Chondrocyte (in vitro differentiated cells): ENCODE results near the gene TMEM94. TPM values are rescaled to one million over a fixed set of nuclear protein-coding genes. Genes with fewer than 3 reads are reported as not detected.

ENCODE experiments used
- DNase-seq: peaks from one replicate; pipeline ENCODE4 v3.0.0; 2021; ENCODE audit warnings: mixed read lengths, low spot score
- H3K27ac Mint-ChIP-seq: one replicate; pipeline ENCODE4 v1.8.0; 2021; ENCODE audit warnings: mild to moderate bottlenecking, moderate library complexity, mixed read lengths; ENCODE audit not compliant: unreplicated experiment
- H3K27me3 Mint-ChIP-seq: 2 replicates; pipeline ENCODE4 v1.8.0; 2021; ENCODE audit warnings: low read depth, mixed read lengths
- H3K36me3 Mint-ChIP-seq: 2 replicates; pipeline ENCODE4 v1.8.0; 2021; ENCODE audit warnings: low read depth, mixed read lengths
- H3K4me1 Mint-ChIP-seq: 2 replicates; pipeline ENCODE4 v1.8.0; 2021; ENCODE audit warnings: low read depth, mild to moderate bottlenecking, mixed read lengths
- H3K4me3 Mint-ChIP-seq: one replicate; pipeline ENCODE4 v1.8.0; 2021; ENCODE audit warnings: mild to moderate bottlenecking, moderate library complexity, mixed read lengths; ENCODE audit not compliant: unreplicated experiment
- H3K9me3 Mint-ChIP-seq: 2 replicates; pipeline ENCODE4 v1.8.0; 2021; ENCODE audit warnings: low read depth, mixed read lengths
- total RNA-seq: library from RNA; stranded (reverse); gene quantifications from 3 replicates; pipeline ENCODE4 v1.2.1, GENCODE V29; 2021
- TF ChIP-seq, protein P1 (sequence below): fragments of 200-600 bp; sonication (generic); IDR thresholded peaks from 2 replicates; pipeline ENCODE4 v1.5.0; 2021; ENCODE audit warnings: antibody characterized with exemption, mild to moderate bottlenecking, moderate library complexity

Gene TMEM94
- total RNA-seq, 1 donor from 2014 or later, result 45.6 TPM

DNA sequence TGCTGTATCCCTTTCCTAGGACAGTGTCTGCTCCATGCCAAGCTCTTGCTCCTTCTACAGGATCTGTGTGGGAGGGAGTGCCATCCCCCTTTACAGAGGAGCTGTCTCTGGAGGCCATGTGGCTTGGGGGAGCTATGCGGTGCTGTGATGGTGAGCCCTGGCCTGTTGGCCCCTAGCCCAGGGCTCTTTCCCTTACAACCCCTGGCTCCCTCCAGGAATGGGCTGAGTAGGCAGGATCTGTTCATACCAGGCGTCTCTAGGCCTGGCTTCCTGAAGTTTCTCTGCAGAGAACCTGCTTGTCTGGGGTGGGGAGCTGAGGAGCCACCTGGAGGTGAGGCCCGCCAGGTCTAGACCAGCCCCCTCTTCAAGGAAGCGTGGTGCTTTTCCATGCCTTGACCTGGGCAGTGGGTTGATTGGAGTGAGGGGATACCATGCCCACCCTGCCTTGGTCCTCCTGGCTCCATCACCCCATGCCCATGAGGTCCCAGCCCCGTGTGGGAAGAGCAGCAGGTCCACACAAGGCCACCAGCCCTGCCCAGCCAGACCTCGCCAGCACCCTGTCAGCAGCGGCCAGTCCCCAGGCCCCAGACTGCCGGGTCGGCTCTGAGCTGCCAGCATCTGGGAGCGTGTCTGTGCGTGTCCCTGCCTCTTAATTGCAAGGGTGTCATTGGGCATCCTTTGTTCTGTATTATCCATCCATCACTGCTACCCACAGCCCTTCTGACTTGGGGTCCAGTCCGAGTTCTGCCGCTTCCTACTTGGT lies 83.7 kb downstream of the TMEM94 start:
- Mint-ChIP-seq H3K36me3 (no peaks in the 10 kb centered on the region), H3K27me3 (no peaks in the 10 kb centered on the region), H3K4me1 (no peaks in the 10 kb centered on the region), H3K27ac (no peak overlapping the region), H3K9me3 (no peaks in the 10 kb centered on the region), H3K4me3 (no peak overlapping the region)
- TF ChIP-seq, protein P1, sequence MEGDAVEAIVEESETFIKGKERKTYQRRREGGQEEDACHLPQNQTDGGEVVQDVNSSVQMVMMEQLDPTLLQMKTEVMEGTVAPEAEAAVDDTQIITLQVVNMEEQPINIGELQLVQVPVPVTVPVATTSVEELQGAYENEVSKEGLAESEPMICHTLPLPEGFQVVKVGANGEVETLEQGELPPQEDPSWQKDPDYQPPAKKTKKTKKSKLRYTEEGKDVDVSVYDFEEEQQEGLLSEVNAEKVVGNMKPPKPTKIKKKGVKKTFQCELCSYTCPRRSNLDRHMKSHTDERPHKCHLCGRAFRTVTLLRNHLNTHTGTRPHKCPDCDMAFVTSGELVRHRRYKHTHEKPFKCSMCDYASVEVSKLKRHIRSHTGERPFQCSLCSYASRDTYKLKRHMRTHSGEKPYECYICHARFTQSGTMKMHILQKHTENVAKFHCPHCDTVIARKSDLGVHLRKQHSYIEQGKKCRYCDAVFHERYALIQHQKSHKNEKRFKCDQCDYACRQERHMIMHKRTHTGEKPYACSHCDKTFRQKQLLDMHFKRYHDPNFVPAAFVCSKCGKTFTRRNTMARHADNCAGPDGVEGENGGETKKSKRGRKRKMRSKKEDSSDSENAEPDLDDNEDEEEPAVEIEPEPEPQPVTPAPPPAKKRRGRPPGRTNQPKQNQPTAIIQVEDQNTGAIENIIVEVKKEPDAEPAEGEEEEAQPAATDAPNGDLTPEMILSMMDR, result no peak
- DNase-seq, result no peak

DNA sequence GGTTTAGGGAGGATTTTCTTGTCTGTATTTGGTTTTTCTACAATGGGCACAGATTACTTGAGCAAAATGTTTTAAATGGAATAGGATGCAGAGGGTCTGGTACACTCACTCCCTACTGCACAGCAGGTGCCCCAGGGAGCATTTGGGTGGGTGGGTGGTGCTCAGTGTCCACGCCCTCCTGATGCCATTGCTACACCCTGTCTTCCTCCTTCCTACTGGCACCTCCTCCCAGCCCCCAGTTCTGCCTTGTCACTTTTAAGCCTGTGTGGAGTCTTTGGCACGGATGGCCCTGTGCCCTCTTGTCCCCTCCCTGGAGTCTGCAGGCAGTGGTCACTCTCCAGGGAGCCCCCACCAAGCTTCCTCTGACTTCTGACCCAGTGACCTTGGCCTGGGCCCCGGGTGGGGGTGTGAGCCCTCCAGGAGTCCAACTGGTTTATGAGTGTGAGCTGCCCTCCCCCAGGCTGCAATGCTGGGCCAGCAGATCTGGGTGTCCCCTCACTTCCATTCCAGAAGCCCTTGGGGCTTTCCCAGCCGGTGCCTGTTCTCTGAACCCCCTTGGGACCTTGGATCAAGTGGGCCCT lies 84.6 kb downstream of the TMEM94 start:
- no peak overlapping the region for H3K4me3 Mint-ChIP-seq
- no peak for DNase-seq
- H3K4me1 Mint-ChIP-seq, result no peaks in the 10 kb centered on the region
- H3K36me3 Mint-ChIP-seq, result no peaks in the 10 kb centered on the region
- H3K27me3 Mint-ChIP-seq, result peaks cover 2% of the 10 kb centered on the region
- no peaks in the 10 kb centered on the region for H3K9me3 Mint-ChIP-seq
- no peak overlapping the region for H3K27ac Mint-ChIP-seq
- TF ChIP-seq, protein P1, result no peak

DNA sequence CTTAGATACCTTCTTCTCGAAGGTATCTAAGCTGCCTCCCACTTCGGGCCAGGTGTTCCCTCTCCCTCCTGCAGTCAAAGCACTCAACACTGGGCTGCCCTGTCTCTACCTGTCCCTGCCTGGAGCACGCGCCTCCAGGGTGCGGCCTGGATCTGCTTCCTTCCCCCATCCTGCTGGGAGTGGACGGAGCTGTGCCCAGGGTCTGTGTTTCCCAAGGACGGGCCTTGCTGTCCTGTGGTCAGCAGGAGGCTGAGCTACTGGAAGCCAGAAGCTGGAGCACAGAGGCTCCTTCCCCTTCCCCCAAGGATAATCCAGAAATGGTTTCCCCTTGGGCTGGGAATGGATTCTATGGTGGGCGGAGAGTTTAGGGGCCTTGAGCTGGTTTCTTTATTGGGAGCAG lies 85.8 kb downstream of the TMEM94 start:
- no peaks in the 10 kb centered on the region for H3K9me3 Mint-ChIP-seq
- TF ChIP-seq, protein P1, result no peak
- H3K4me3 Mint-ChIP-seq, result no peak overlapping the region
- H3K36me3 Mint-ChIP-seq, result no peaks in the 10 kb centered on the region
- no peak for DNase-seq
- peaks cover 3% of the 10 kb centered on the region for H3K27me3 Mint-ChIP-seq
- H3K27ac Mint-ChIP-seq, result no peak overlapping the region
- H3K4me1 Mint-ChIP-seq, result no peaks in the 10 kb centered on the region

DNA sequence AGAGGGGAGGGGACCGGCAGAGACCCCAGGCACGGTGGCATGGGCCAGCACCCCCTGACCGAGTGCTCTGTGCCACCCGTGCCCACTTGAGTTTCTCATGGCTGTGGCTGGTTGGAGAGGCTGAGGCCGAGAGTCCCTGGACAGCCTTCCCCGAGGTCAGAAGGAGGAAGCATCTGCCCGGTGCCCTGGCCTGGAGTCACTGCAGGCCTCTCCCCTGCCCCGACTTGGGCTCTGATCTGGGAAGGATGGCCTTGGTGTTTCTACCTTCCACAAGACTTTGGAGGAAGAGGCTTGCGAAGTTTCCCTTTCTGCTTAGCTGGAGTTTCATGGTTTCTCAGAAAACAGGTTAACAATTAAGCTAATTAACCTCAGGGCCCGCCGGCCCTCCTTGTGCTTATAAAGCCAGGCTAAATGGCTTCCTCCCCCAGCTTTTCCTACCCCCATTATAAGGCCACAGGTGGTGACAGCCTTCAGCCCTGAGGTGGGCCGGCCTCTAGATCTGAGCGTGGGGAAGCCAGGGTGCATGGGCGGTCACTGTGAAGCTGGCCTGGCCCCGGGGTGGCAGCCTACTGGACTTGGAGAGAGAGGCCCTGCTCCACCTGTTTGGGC lies 86.4 kb downstream of the TMEM94 start:
- H3K4me1 Mint-ChIP-seq, result no peaks in the 10 kb centered on the region
- H3K27me3 Mint-ChIP-seq, result peaks cover 3% of the 10 kb centered on the region
- DNase-seq, result no peak
- H3K27ac Mint-ChIP-seq, result no peak overlapping the region
- no peak overlapping the region for H3K4me3 Mint-ChIP-seq
- no peaks in the 10 kb centered on the region for H3K36me3 Mint-ChIP-seq
- TF ChIP-seq, protein P1, result no peak
- no peaks in the 10 kb centered on the region for H3K9me3 Mint-ChIP-seq

DNA sequence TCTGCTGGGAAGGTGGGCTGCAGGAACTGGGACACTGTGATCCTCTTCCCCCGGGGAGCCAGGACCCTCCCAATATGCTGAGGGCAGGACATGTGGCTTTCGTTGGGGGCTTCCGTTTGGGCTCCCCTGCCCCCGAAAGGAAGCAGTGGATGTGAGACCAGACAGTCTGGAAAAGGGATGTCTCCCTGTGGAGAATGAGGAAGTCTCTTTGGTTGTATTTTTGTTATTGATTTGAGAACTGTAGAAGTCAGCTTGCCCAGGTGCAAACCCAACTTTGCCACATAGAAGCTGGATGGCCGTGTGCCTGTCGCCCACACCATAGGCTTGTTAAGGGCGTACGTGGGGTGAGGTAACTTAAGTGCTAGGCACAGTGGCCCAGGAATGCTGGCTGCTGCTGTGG lies 87.8 kb downstream of the TMEM94 start:
- Mint-ChIP-seq H3K4me1 (no peaks in the 10 kb centered on the region), H3K9me3 (no peaks in the 10 kb centered on the region), H3K27me3 (peaks cover 3% of the 10 kb centered on the region), H3K4me3 (no peak overlapping the region), H3K36me3 (no peaks in the 10 kb centered on the region), H3K27ac (no peak overlapping the region)
- TF ChIP-seq, protein P1, result no peak
- no peak for DNase-seq
